ENCODE results near the gene RASGRP4. TPM values are rescaled to one million over a fixed set of nuclear protein-coding genes. Genes with fewer than 3 reads are reported as not detected.

Gene RASGRP4
- total RNA-seq, 1 experiment from 2014 or later: not detected

- H3K27me3 ChIP-seq (ENCODE audit: low read length): no peaks in the 10 kb centered on the region
- ATAC-seq: no peak
- intact Hi-C loops (cut with micrococcal nuclease): loop anchor here (5.0 kb wide), 1 partner anchor 47 kb away; the partner anchor contains the start of gene CATSPERG
- no peak overlapping the region for H3K27ac ChIP-seq (ENCODE audit: low read length)
- POLR2A ChIA-PET (ENCODE audit: unreplicated experiment): interaction anchor here (0.6 kb wide), 1 partner anchor 968 kb away, joined by 4 read pairs; no protein-coding TSS in a partner anchor
- H3K9ac ChIP-seq (ENCODE audit: low read length): no peak overlapping the region
- no peaks in the 10 kb centered on the region for H4K20me1 ChIP-seq (ENCODE audit: low read length)
- H3K4me1 ChIP-seq (ENCODE audit: insufficient read depth, low read length): peaks cover 3% of the 10 kb centered on the region; the same call in 1 of the 2 replicates
- H3K9me2 ChIP-seq (replicated peaks; ENCODE audit: low read length): no peaks in the 10 kb centered on the region
- no peak overlapping the region for H3K4me3 ChIP-seq (ENCODE audit: low read length)
- H2AFZ ChIP-seq (ENCODE audit: low read length): no peak overlapping the region
- peak; percentile 19 for DNase-seq
- no peak overlapping the region for H3K4me2 ChIP-seq (ENCODE audit: low read length)
- CTCF ChIA-PET: interaction anchor here (0.5 kb wide), 1 partner anchor 48 kb away, joined by 3 read pairs; no protein-coding TSS in a partner anchor
- no peaks in the 10 kb centered on the region for H3F3A ChIP-seq (ENCODE audit: low read length, unreplicated experiment)
- H3K36me3 ChIP-seq (ENCODE audit: low read depth, low read length): peaks cover 16% of the 10 kb centered on the region
- no peaks in the 10 kb centered on the region for H3K79me2 ChIP-seq (ENCODE audit: low read length)
- TF ChIP-seq EZH2 (IDR thresholded peaks at IDR 0.05; ENCODE audit: low read length, unreplicated experiment) (no peak), CTCF (conservative IDR thresholded peaks at IDR 0.05; ENCODE audit: low read depth, low read length) (peak; percentile 43)
- BruUV-seq (replicated peaks): no TSS peak
- no peaks in the 10 kb centered on the region for H3K9me3 ChIP-seq (ENCODE audit: low read length)
Observed at GRCh38 chr19:38384209-38385027, 41.6 kb downstream of the RASGRP4 start.

- no peaks in the 10 kb centered on the region for H3K9me3 ChIP-seq (ENCODE audit: low read length)
- 0 out of 2 replicates have a peak, but pooled peaks cover 4% of the 10 kb centered on the region for H3K79me2 ChIP-seq (ENCODE audit: low read length)
- ATAC-seq (no peak), DNase-seq (no peak)
- peaks cover 3% of the 10 kb centered on the region; the same call in 1 of the 2 replicates for H3K4me1 ChIP-seq (ENCODE audit: insufficient read depth, low read length)
- H3F3A ChIP-seq (ENCODE audit: low read length, unreplicated experiment): no peaks in the 10 kb centered on the region
- no peaks in the 10 kb centered on the region for H3K9me2 ChIP-seq (replicated peaks; ENCODE audit: low read length)
- no peaks in the 10 kb centered on the region for H3K27me3 ChIP-seq (ENCODE audit: low read length)
- H3K4me2 ChIP-seq (ENCODE audit: low read length): no peak overlapping the region
- H3K9ac ChIP-seq (ENCODE audit: low read length): no peak overlapping the region
- ChIA-PET CTCF (interaction anchor here (0.5 kb wide), 1 partner anchor 48 kb away, joined by 3 read pairs; no protein-coding TSS in a partner anchor), POLR2A (ENCODE audit: unreplicated experiment) (interaction anchor here (0.6 kb wide), 1 partner anchor 969 kb away, joined by 4 read pairs; no protein-coding TSS in a partner anchor)
- intact Hi-C loops (cut with micrococcal nuclease): no loop called here
- BruUV-seq (replicated peaks): no TSS peak
- H3K36me3 ChIP-seq (ENCODE audit: low read depth, low read length): peaks cover 23% of the 10 kb centered on the region
- H3K4me3 ChIP-seq (ENCODE audit: low read length): no peak overlapping the region
- H3K27ac ChIP-seq (ENCODE audit: low read length): no peak overlapping the region
- TF ChIP-seq EZH2phosphoT487 (IDR thresholded peaks at IDR 0.05; ENCODE audit: borderline replicate concordance, low read length) (no peak), EZH2 (IDR thresholded peaks at IDR 0.05; ENCODE audit: low read length, unreplicated experiment) (no peak), CTCF (conservative IDR thresholded peaks at IDR 0.05; ENCODE audit: low read depth, low read length) (no peak)
- no peak overlapping the region for H2AFZ ChIP-seq (ENCODE audit: low read length)
- H4K20me1 ChIP-seq (ENCODE audit: low read length): peaks cover 3% of the 10 kb centered on the region; the same call in 1 of the 2 replicates
Observed at GRCh38 chr19:38383743-38384142, 42.3 kb downstream of the RASGRP4 start.

- ATAC-seq (no peak), DNase-seq (no peak)
- Histone ChIP-seq H3K36me3 (ENCODE audit: low read depth, low read length) (peaks cover 23% of the 10 kb centered on the region), H3F3A (ENCODE audit: low read length, unreplicated experiment) (no peaks in the 10 kb centered on the region), H3K79me2 (ENCODE audit: low read length) (0 out of 2 replicates have a peak, but pooled peaks cover 4% of the 10 kb centered on the region), H3K9me3 (ENCODE audit: low read length) (no peaks in the 10 kb centered on the region), H3K27me3 (ENCODE audit: low read length) (no peaks in the 10 kb centered on the region), H3K27ac (ENCODE audit: low read length) (no peak overlapping the region), H4K20me1 (ENCODE audit: low read length) (peaks cover 3% of the 10 kb centered on the region; the same call in 1 of the 2 replicates), H3K9ac (ENCODE audit: low read length) (no peak overlapping the region), H2AFZ (ENCODE audit: low read length) (no peak overlapping the region), H3K4me1 (ENCODE audit: insufficient read depth, low read length) (peaks cover 3% of the 10 kb centered on the region; the same call in 1 of the 2 replicates), H3K9me2 (replicated peaks; ENCODE audit: low read length) (no peaks in the 10 kb centered on the region), H3K4me2 (ENCODE audit: low read length) (no peak overlapping the region), H3K4me3 (ENCODE audit: low read length) (no peak overlapping the region)
- TF ChIP-seq CTCF (conservative IDR thresholded peaks at IDR 0.05; ENCODE audit: low read depth, low read length) (no peak), EZH2 (IDR thresholded peaks at IDR 0.05; ENCODE audit: low read length, unreplicated experiment) (no peak), EZH2phosphoT487 (IDR thresholded peaks at IDR 0.05; ENCODE audit: borderline replicate concordance, low read length) (no peak)
- CTCF ChIA-PET: no interaction called here
- no TSS peak for BruUV-seq (replicated peaks)
- POLR2A ChIA-PET (ENCODE audit: unreplicated experiment): no interaction called here
- intact Hi-C loops (cut with micrococcal nuclease): no loop called here
Observed at GRCh38 chr19:38383184-38383583, 42.8 kb downstream of the RASGRP4 start.

All from PC-3 (cell line).